A673 (cell line): Measurements from ENCODE around the gene THAP9. TPM values are rescaled to one million over a fixed set of nuclear protein-coding genes. Genes with fewer than 3 reads are reported as not detected.

Experiments used
- BruUV-seq: library from RNA; stranded (reverse); fragments of 400-500 nt; replicated peaks from 2 replicates; lab custom pipeline; 2021; lab: Mats Ljungman, UMichigan
- CTCF ChIA-PET: fragments of 300-600 bp; sonication (Branson Sonifier 250); formaldehyde crosslinking; loops from one replicate; lab custom pipeline; 2022; ENCODE audit warnings: antibody characterized with exemption; lab: Charles Lee
- POLR2A ChIA-PET: fragments of 300-600 bp; sonication (Branson Sonifier 250); formaldehyde crosslinking; loops from one replicate; lab custom pipeline; 2022; ENCODE audit warnings: antibody characterized with exemption; ENCODE audit not compliant: low non-redundant PET; lab: Charles Lee
- DNase-seq: peaks from one replicate; pipeline ENCODE4 v3.0.0-alpha.2; 2015; ENCODE audit warnings: low spot score
- H3K27ac ChIP-seq: fragments of 200-600 bp; sonication (generic); 2 replicates; pipeline ENCODE4 v1.5.1; 2016; ENCODE audit warnings: mixed run types, low read depth, mild to moderate bottlenecking, mixed read lengths, antibody characterized with exemption, low read length; ENCODE audit not compliant: poor library complexity, severe bottlenecking
- H3K27me3 ChIP-seq: fragments of 200-600 bp; sonication (generic); replicated peaks from 2 replicates; pipeline ENCODE4 v1.6.1; 2017; ENCODE audit warnings: mixed run types, low read depth, mild to moderate bottlenecking, mixed read lengths, antibody characterized with exemption, low read length; ENCODE audit not compliant: insufficient read depth, poor library complexity
- H3K36me3 ChIP-seq: fragments of 200-600 bp; sonication (generic); 2 replicates; pipeline ENCODE4 v1.6.1; 2016; ENCODE audit warnings: mixed run types, mild to moderate bottlenecking, mixed read lengths, antibody characterized with exemption, low read length; ENCODE audit not compliant: insufficient read depth, poor library complexity, severe bottlenecking
- H3K4me1 ChIP-seq: fragments of 200-600 bp; sonication (generic); 2 replicates; pipeline ENCODE4 v1.6.1; 2017; ENCODE audit warnings: mixed run types, mild to moderate bottlenecking, mixed read lengths, antibody characterized with exemption, low read length; ENCODE audit not compliant: insufficient read depth, poor library complexity, severe bottlenecking
- H3K4me3 ChIP-seq: fragments of 200-600 bp; sonication (generic); 2 replicates; pipeline ENCODE4 v1.5.1; 2016; ENCODE audit warnings: low read depth, mixed run types, mild to moderate bottlenecking, mixed read lengths, low read length; ENCODE audit not compliant: poor library complexity, severe bottlenecking
- H3K9me3 ChIP-seq: fragments of 200-600 bp; sonication (generic); 2 replicates; pipeline ENCODE4 v1.6.1; 2016; ENCODE audit warnings: mixed run types, low read depth, mild to moderate bottlenecking, mixed read lengths, antibody characterized with exemption, low read length; ENCODE audit not compliant: poor library complexity, severe bottlenecking
- EZH2 ChIP-seq: fragments of 200-600 bp; sonication (generic); IDR thresholded peaks from 2 replicates; pipeline ENCODE4 v1.6.1; 2017; ENCODE audit warnings: borderline replicate concordance, low read depth, mild to moderate bottlenecking, mixed read lengths, antibody characterized with exemption, low read length; ENCODE audit not compliant: poor library complexity, severe bottlenecking
- intact Hi-C: fragments of 100-400 bp; cut with micrococcal nuclease; formaldehyde crosslinking; loops from one replicate; pipeline ENCODE4 v1.10.0; 2022; ENCODE audit not compliant: unreplicated experiment
- total RNA-seq: library from RNA; stranded (reverse); gene quantifications from 2 replicates; pipeline ENCODE4 v1.2.3, GENCODE V29; 2021
- TF ChIP-seq, protein P1 (sequence below): fragments of 300-800, 200-600 bp; sonication (generic); conservative IDR thresholded peaks from 2 replicates; pipeline ENCODE4 v1.5.1; 2017; ENCODE audit warnings: low read depth, mild to moderate bottlenecking, antibody characterized with exemption, low read length, moderate library complexity, mixed read lengths

Gene THAP9
- total RNA-seq, 1 experiment from 2014 or later, result 3.8 TPM

DNA sequence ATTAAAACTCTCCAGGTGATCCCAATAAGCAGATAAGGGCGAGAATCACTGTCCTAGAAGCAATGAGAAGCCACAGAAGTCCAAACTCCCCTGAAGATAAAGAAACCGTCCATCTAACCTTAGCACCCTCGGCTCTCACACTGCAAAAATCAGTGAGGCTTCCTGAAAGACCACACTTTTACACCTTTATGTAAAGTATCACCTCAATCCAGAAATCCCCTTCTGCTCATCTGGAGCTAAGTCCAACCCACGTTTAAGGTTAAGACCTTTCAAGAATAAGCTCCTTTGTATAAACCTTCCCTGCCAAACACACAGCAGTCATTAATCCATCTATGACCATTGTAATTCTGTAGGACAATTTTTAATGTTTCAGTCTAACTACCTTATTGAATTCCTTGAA, 68.4 kb downstream of the THAP9 start:
- CTCF ChIA-PET, result no interaction called here
- intact Hi-C loops, result no loop called here
- no TSS peak for BruUV-seq

DNA sequence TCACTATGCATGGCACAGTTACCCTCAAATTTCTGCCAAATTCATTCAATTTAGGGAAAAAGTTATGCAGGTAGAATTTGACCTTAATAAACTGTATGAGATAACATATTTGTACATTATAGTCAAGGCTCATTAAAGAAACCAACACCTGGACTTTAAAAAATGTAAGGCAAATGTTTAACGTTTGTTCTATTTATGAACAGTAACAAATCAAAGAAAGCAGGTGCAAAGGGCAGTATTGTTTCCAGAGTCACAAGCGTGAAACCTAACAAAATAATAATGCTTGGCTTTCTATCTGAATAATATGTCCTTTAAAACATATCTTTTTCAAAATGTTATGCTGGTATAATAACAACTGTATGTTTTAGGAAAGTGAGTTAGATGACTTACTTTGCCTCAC, 68.9 kb downstream of the THAP9 start:
- Histone ChIP-seq H3K36me3 (peaks cover 4% of the 10 kb centered on the region), H3K4me1 (no peaks in the 10 kb centered on the region), H3K4me3 (no peak overlapping the region), H3K27me3 (no peaks in the 10 kb centered on the region), H3K27ac (no peak overlapping the region), H3K9me3 (no peaks in the 10 kb centered on the region)
- ChIA-PET POLR2A (no interaction called here), CTCF (no interaction called here)
- no TSS peak for BruUV-seq
- no peak for DNase-seq
- TF ChIP-seq EZH2, result no peak
- TF ChIP-seq, protein P1, sequence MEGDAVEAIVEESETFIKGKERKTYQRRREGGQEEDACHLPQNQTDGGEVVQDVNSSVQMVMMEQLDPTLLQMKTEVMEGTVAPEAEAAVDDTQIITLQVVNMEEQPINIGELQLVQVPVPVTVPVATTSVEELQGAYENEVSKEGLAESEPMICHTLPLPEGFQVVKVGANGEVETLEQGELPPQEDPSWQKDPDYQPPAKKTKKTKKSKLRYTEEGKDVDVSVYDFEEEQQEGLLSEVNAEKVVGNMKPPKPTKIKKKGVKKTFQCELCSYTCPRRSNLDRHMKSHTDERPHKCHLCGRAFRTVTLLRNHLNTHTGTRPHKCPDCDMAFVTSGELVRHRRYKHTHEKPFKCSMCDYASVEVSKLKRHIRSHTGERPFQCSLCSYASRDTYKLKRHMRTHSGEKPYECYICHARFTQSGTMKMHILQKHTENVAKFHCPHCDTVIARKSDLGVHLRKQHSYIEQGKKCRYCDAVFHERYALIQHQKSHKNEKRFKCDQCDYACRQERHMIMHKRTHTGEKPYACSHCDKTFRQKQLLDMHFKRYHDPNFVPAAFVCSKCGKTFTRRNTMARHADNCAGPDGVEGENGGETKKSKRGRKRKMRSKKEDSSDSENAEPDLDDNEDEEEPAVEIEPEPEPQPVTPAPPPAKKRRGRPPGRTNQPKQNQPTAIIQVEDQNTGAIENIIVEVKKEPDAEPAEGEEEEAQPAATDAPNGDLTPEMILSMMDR, result no peak
- intact Hi-C loops, result no loop called here

More for the DNA sequence above, 68.4 kb downstream of the THAP9 start:
- H3K4me1 ChIP-seq, result no peaks in the 10 kb centered on the region
- H3K9me3 ChIP-seq, result no peaks in the 10 kb centered on the region
- H3K4me3 ChIP-seq, result no peak overlapping the region
- no peak for DNase-seq
- no peak for TF ChIP-seq EZH2
- TF ChIP-seq, protein P1, result no peak
- no peaks in the 10 kb centered on the region for H3K27me3 ChIP-seq
- no peak overlapping the region for H3K27ac ChIP-seq
- H3K36me3 ChIP-seq, result peaks cover 4% of the 10 kb centered on the region
- POLR2A ChIA-PET, result no interaction called here

Other genes with a start within 250 kb of the THAP9 start
- 15.8 and 17.9 TPM in 2 replicates for gene SCD5, start 101.9 kb upstream of the THAP9 start, total RNA-seq
- 96.9 and 98.2 TPM in 2 replicates for gene SEC31A, start 9.6 kb upstream of the THAP9 start, total RNA-seq
- 14.8 and 16.0 TPM in 2 replicates for gene LIN54, start 110.1 kb downstream of the THAP9 start, total RNA-seq
- 25.5 and 27.2 TPM in 2 replicates for gene COPS4, start 134.4 kb downstream of the THAP9 start, total RNA-seq
- 0.41 TPM in 1 of 2 replicates, not detected in the other for gene PLAC8, start 214.0 kb downstream of the THAP9 start, total RNA-seq